NCI-H774 (cell line): ENCODE results near the gene CYP27A1.

Experiments
- DNase-seq: peaks from one replicate; lab custom pipeline; 2025; lab: John Stamatoyannopoulos, UW

The CYP27A1 gene

GRCh38 chr2:218773881-218774280 is 8.1 kb upstream of the CYP27A1 start:
- no peak for DNase-seq

- DNase-seq: no peak
These were observed 5.5 kb upstream of the CYP27A1 start for GRCh38 chr2:218776488-218776887.

- no peak for DNase-seq
These were observed 4.5 kb upstream of the CYP27A1 start for GRCh38 chr2:218777276-218777990.

- DNase-seq: no peak
These were observed 1.9 kb upstream of the CYP27A1 start for GRCh38 chr2:218780046-218780445.

GRCh38 chr2:218780851-218781690 is 876 bp upstream of the CYP27A1 start:
- no peak for DNase-seq

GRCh38 chr2:218782528-218782844 is 539 bp downstream of the CYP27A1 start:
- DNase-seq: no peak

GRCh38 chr2:218783688-218784087 is 1.7 kb downstream of the CYP27A1 start:
- no peak for DNase-seq

- no peak for DNase-seq
These were observed 3.2 kb downstream of the CYP27A1 start for GRCh38 chr2:218785103-218785502.

- no peak for DNase-seq
These were observed 4.2 kb downstream of the CYP27A1 start for GRCh38 chr2:218786133-218786532.

- no peak for DNase-seq
These were observed 6.7 kb downstream of the CYP27A1 start for GRCh38 chr2:218788529-218789255.

- no peak for DNase-seq
These were observed 10.5 kb downstream of the CYP27A1 start for GRCh38 chr2:218792433-218792832.

- DNase-seq: no peak
These were observed 14.7 kb downstream of the CYP27A1 start for GRCh38 chr2:218796691-218797090.

- DNase-seq: no peak
These were observed 17.0 kb downstream of the CYP27A1 start for GRCh38 chr2:218798767-218799504.

GRCh38 chr2:218799990-218800389 is 18.0 kb downstream of the CYP27A1 start:
- DNase-seq: no peak

GRCh38 chr2:218802386-218802994 is 20.5 kb downstream of the CYP27A1 start:
- no peak for DNase-seq

- DNase-seq: no peak
These were observed 22.9 kb downstream of the CYP27A1 start for GRCh38 chr2:218804817-218805216.

GRCh38 chr2:218805627-218806026 is 23.7 kb downstream of the CYP27A1 start:
- no peak for DNase-seq

- no peak for DNase-seq
These were observed 24.5 kb downstream of the CYP27A1 start for GRCh38 chr2:218806346-218806978.

GRCh38 chr2:218807626-218808025 is 25.7 kb downstream of the CYP27A1 start:
- DNase-seq: no peak

GRCh38 chr2:218809515-218809914 is 27.6 kb downstream of the CYP27A1 start:
- no peak for DNase-seq

GRCh38 chr2:218810256-218810655 is 28.3 kb downstream of the CYP27A1 start:
- no peak for DNase-seq
